Frontal cortex (tissue), 4 donors: ENCODE data around the gene CNOT1. TPM values are rescaled to one million over a fixed set of nuclear protein-coding genes. Genes with fewer than 3 reads are reported as not detected.
"Not testable (repeated sequence)": the region's sequence is repeated elsewhere in the genome, so short reads cannot be mapped to it uniquely, and the experiment has no call there.

Experiments
- DNase-seq, 2 donors: peaks; one replicate each; pipeline ENCODE4 v3.0.0; 2012; ENCODE audit warnings: low spot score in 2 of 2
- FAIRE-seq: peaks from 2 replicates; lab custom pipeline; 2012; peaks lifted over from hg19 to GRCh38; lab: Jason Lieb, UNC
- total RNA-seq: library from RNA; depleted of rRNA; stranded (reverse); fragments of >200 nt; gene quantifications from one replicate; pipeline ENCODE4 v1.2.3, GENCODE V29; 2014
- donor health status: control.
- donor health status: control.
- donor health status: control.

The CNOT1 gene
- total RNA-seq, 1 donor from 2014 or later, result 87.6 TPM

DNA sequence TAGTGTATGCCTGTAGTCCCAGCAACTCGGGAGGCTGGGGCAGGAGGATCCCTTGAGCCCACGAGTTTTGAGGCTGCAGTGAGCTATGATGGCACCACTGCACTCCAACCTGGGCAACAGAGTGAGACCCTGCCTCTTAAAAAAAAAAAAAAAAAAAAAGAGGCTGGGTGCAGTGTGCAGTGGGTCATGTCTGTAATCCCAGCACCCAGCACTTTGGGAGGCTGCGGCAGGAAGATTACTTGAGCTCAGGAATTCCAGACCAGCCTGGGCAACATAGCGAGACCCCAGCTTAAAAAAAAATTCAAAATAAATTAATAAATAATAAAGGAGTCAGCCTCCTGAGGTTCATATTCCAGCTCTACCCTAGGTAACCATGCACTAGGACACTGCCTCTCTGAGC lies 9.6 kb upstream of the CNOT1 start:
- DNase-seq (no peak), FAIRE-seq (no peak)

DNA sequence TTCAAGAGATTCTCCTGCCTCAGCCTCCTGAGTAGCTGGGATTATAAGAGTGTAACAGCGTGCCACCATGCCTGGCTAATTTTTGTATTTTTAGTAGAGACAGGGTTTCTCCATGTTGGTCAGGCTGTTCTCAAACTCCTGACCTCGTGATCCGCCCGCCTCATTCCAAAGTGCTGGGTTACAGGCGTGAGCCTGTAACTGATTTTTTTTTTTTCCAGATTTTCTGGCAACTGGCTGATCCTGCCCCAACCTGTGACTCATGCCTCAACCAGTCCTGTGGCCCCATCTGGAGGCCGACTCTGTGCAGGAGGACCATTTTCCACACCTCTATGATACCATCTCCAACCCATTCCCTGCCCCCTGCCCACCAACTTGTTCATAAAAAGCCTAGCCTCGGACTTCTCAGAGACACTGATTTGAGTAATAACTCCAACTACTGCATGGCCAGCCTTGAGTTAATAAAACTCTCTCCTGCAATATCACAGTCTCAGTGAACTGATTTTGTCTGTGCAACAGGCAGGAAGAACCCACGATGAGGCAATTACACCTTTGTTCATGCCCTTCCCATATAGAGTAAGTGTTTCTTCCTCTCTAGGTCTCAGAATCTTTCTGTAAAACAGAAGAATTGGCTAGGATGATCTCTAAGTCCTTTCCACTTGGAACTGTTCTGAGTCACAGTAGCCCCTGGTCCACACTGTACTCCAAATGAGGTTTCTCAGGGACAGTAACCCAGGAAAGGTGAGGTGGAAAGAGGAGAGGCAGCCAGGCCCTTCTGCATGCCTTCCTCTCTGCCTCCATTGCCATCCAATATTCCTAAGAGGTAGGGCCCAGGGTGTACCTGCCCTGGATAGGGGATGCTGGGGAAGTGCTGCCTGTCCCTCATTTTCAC lies 8.8 kb upstream of the CNOT1 start:
- FAIRE-seq, result no peak
- DNase-seq, result no peak

DNA sequence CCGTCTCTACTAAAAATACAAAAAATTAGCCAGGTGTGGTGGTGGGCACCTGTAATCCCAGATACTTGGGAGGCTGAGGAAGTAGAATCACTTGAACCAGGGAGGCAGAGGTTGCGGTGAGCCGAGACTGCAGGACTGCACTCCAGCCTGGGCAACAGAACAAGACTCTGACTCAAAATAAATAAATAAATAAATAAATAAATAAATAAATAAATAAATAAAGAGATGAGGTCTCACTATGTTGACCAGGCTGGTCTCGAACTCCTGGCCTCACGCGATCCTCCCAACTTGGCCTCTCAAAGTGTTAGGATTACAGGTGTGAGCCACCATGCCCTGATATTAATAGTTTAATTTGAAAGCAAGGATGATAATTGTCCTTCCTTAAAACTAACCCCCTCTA lies 7.4 kb upstream of the CNOT1 start:
- not testable (repeated sequence) for DNase-seq, FAIRE-seq

DNA sequence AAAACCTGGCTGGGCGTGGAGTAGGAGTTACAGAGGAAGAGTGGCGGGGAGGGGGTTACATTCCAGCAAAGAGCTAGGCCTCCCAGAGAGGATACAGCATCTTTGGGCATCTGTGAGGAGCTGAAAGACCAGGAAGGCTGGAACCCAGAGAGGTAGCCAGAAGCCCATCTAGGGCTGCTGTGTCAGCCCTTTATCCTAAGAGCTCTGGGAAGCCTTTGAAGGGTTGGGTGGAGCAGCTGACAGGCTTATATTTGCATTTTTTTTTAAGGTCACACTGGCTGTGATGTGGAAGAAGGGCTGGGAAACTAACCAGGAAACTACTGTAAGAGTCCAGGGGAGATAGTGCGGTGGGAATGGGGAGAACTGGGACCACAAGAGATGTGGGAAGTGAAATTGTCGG lies 6.8 kb upstream of the CNOT1 start:
- FAIRE-seq (no peak), DNase-seq (no peak)

DNA sequence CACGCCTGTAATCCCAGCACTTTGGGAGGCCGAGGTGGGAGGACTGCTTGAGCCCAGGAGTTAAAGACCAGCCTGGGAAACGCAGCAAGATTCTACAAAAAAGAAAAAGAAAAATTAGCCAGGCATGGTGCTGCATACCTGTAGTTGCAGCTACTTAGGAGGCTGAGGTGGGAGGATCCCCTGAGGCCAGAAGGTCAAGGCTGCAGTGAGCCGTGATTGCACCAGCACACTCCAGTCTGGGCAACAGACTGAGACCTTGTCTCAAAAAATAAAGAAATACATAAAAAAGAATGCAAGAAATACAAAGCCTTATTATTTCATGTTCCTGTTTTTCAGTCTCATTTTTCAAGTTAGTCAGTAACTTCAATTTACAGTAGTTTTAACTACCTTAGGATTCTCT lies 5.9 kb upstream of the CNOT1 start:
- FAIRE-seq, result no peak
- DNase-seq, result no peak

DNA sequence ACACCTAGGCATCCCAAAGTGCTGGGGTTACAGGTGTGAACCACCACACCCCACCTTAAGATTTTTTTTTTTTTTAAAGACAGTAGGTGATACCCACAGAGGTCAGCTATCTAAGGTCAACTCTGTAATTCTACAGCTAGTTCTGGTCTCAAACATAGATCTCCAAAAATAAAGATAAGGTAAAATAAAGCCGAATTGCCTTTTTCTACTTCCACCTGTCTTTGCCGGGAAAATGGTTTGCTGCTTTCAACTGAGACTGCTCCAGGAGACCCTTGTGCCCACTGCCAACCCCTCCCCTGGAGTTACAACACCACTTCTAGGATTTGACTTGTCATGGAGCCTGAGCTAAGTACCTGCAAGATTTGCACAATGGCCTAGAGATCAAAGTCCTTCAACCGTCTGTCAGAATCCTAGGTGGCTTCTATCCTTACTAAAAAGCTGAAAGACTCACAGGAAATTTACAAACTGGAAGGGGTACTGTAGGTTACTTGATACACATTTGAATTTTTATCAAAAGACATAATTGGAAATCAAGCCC lies 4.7 kb upstream of the CNOT1 start:
- FAIRE-seq (no peak), DNase-seq (no peak)

DNA sequence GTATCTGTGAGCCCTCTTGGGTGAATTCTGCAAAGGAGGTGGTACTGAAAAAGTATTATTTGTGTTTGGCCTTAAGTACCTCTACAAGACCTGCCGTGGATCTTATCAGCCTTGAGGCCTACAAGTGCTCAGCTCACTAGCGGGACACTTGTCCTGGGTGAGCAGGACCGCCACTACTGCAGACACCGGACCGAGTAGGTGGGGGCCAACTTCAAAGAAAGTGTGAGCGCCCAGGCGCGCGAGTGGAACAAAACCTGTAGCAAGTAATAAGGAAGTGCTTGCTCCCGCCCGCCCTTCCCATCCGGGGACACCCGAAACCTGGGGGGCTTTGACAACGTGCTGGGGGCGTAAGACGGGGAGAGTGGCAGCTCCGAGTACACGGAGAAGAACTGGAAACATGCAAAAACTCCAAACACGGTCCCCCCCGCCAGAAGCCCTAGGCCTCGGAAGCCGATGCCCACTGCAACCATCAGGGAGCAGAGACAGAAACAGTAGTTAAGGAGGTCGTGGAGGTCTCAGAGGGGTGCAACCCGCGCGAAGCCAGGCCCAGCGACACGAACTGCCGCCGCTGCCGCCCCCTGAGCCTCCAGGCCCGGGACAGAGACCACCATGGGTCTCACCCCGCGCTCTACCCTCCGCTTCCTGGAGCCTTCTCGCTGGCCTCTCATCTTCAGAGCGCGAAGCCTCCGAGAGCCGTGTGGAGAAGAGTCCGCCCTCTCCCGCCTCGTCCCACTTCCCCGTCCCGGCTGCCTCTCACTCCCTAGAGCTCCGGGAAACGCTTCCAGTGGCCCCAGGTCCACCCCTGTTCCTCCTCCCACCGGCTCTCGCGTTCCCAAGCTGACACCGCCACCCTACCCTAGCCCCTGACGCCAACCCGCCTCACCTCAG lies 537 bp downstream of the CNOT1 start:
- no peak for DNase-seq
- no peak for FAIRE-seq

DNA sequence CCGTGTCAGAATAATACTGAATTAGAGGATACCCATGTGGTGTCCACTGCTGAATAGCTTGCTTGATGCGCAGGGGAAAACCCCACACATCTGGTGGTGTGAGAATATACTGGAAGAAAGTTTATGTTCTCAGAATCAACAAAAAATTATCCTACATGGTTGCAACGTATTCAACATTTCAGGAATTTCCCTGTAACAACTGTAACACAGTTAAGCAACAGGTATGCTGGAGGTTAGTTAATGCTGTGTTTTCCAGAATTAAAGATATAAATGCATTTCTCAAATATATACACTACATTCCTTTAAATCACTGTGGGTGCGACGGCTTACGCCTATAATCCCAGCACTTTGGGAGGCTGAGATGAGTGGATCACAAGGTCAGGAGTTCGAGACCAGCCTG lies 5.4 kb downstream of the CNOT1 start:
- DNase-seq, result no peak
- FAIRE-seq, result no peak

DNA sequence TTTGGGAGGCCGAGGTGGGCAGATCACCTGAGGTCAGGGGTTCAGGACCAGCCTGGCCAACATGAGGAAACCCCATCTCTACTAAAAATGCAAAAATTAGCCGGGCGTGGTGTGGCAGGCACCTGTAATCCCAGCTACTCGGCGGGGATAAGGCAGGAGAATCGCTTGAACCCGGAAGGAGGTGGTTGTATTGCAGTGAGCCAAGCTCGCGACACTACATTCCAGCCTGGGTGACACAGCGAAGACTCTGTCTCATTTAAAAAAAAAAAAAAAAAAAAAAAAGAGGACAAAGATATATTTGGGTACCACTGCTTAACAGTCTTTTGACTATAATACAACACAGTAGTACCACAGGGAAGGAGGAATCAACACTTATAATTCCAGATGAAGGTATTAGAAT lies 9.2 kb downstream of the CNOT1 start:
- FAIRE-seq, result no peak
- DNase-seq, result no peak

DNA sequence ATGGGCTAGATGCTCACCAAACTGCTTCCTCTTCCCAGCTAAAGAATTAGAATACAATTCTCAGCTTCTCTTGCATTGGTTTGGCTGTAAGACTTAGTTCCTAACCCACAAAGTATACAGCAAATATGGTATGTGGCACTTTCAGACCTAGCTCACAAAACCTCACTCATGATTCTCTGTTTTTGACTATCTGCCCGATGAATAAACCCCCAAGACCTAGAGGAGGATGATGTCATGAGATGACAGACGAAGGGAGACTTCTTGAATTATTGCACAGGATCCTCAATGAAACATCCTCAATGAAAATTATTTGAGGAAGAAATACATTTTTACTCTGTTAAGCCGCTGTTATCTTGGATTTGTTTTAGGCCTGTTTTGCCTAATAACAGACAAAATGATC lies 14.3 kb downstream of the CNOT1 start:
- FAIRE-seq (no peak), DNase-seq (no peak)

DNA sequence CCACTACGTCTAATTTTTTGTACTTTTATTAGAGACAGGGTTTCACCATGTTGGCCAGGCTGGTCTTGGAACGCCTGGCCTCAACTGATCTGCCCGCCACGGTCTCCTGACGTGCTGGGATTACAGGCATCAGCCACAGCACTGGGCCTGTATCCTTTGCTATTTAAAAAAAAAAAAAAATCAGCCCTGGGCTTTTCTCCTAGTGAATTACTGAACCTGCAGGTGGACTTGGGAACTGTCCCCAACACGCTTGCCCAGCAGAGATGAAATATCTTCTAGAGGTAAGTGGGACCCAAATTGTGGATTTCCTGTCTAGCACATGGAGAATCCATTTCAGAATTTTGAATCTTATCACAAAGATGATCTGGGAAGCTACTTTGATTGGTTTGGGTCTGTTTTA lies 14.8 kb downstream of the CNOT1 start:
- DNase-seq (no peak), FAIRE-seq (no peak)

DNA sequence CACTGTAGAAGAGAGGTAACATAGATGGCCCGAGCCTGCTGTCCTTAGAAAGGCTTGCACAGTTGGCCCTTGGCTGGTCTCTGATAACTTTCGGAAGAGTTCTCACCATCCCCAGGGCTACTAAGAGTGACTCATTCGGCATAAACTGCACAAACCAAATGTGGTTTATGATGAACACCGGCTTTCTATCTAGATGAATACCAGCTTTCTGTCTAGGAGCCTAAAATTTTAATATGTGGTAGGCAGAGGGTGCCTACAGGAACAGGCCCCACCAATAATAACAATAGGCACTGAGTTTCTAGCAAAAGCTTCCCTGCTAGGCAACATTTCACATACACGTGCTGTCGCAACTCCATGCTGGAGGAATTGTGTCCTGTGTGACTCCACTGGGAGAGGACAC lies 15.4 kb downstream of the CNOT1 start:
- DNase-seq, result no peak
- no peak for FAIRE-seq

DNA sequence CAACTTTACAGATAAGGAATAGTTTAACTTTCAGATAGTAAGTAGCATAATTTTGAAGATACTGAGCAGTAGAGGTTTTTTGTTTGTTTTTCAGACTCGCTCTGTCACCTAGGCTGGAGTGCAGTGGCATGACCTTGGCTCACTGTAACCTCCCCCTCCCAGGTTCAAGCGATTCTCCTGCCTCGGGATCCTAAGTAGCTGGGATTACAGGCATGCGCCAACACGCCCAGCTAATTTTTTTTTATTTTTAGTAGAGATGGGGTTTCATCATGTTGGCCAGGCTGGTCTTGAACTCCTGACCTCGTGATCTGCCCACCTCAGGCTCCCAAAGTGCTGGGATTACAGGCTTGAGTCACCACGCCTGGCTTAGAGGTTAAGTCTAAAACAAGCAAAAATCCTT lies 16.7 kb downstream of the CNOT1 start:
- not testable (repeated sequence) for DNase-seq

DNA sequence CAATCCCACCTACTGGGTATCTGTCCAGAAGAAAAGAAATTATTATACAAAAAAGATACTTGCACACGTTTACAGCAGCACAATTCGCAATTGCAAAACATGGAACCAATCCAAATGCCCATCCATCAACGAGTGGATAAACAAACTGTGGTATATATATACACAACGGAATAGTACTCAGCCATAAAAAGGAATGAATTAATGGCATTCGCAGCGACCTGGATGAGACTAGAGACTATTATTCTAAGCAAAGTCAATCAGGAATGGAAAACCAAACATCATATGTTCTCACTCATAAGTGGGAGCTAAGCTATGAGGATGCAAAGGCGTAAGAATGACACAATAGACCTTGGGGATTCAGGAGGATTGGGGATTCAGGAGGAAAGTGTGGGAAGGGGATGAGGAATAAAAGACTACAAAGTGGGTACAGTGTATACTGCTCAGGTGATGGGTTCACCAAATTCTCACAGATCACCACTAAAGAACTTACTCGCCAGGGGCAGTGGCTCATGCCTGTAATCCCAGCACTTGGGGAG lies 21.0 kb downstream of the CNOT1 start:
- no peak for FAIRE-seq

More for the DNA sequence above, 16.7 kb downstream of the CNOT1 start:
- FAIRE-seq, result not testable (repeated sequence)

DNA sequence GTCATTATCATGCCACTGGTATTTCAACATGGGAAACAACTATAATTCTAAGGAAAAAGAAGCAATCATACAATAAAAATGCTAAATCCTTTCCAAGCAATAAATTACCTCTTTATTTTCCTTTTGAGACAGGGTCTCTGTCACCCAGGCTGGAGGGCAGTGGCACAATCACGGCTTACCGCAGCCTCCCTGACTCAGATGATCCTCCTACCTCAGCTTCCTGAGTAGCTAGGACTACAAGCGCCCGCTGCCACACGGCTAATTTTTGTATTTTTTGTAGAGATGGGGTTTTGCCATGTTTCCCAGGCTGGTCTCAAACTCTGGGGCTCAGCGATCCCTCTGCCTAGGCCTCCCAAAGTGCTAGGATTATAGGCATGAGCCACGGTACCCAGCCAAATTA lies 24.1 kb downstream of the CNOT1 start:
- no peak for DNase-seq
- no peak for FAIRE-seq

More for the DNA sequence above, 21.0 kb downstream of the CNOT1 start:
- DNase-seq, result no peak

DNA sequence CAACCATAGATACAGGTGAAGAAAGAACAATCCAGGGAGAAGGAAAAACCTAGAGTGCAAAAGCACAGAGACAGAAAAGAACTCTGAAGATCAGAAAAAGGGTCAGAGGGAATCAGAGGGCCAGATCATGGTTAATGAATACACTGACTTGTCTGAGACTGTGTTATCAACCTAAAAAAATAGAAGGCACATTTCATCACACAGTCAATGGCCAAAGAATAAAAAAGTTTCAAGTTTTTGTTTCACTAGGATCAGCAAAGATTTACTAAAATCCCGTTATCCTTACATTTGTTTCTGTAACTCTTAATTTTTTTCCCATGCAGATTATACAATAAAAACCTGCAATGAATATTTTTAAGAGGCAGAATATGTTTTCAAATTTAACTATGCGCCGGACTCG lies 38.5 kb downstream of the CNOT1 start:
- FAIRE-seq, result no peak
- no peak for DNase-seq

DNA sequence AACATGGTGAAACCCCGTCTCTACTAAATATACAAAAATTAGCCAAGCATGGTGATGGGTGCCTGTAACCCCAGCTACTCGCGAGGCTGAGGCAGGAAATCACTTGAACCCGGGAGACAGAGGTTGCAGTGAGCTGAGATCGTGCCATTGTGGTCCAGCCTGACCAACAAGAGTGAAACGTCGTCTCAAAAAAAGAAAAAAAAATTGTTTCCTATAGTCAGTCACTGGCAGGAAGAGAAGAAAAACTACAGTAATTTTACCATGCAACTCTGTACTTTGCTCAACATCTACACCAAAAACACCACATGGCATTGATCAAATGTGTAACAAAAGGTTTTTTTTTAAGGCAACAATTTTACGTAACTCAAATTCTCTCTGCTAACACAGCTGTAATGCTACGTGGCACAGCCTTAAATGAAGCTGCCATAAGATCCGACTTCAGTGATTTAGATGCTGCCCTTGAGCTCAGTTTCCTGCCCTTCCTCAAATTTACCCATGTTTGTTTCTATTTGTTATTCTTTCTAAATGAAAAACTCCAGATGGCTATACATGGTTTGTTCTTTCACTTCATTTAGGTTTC lies 40.2 kb downstream of the CNOT1 start:
- FAIRE-seq (no peak), DNase-seq (no peak)

DNA sequence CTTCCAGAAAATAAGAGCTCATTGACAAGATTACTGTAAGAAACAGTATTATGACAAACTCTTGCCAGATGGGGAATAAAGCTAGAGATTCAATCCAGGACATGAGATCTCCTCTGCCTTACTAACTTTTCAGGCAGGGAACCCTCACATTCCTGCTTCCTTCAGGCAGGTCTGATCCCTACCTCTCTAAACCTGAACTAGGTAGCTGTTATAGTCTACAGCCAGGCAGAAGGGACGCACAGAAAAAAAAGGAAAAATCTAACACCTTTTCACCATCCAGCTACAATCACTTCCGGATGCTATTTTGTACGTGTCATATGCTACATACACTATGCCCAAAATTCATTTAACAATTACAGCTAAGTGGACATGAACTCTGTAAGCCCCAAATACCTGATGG lies 41.2 kb downstream of the CNOT1 start:
- DNase-seq, result no peak
- FAIRE-seq, result no peak

DNA sequence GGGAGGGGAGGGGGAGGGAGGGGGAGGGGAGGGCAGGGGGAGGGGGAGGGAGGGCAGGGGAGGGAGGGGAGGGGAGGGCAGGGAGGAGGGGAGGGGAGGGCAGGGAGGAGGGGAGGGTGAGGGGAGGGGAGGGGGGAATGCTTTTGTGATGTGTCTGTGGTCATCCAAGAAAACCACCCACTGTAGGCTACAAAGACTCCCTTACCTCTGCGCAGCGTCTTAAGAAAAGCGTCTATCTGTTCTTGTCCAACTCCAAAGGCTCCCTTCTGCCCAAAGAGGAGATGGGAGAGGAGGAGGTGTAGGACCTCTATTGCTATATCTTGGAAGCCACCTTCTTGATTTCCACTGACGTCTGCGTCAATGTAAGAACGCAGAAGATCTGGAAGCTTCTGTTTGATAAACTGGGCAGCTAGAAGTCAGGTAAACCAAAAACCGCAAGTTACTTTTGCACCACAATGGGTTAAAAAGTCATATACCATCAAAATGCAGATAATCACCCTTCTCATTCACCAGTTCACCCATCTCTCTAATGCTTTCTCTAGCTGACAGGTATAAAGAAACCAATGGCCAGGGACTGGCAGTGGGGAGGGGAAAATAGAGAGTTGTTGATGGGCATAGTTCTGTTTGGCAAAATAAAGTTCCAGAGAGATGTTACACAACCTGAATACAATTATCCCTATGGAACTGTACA lies 43.1 kb downstream of the CNOT1 start:
- FAIRE-seq (no peak), DNase-seq (no peak)
